HG02981 (cell line): ENCODE results near the gene CDC42EP3.

ENCODE experiments used
- ATAC-seq: cut with Tn5 transposase; IDR thresholded peaks from one replicate; pipeline ENCODE4 v1.9.1; 2021; ENCODE audit warnings: mild to moderate bottlenecking, moderate library complexity; ENCODE audit not compliant: unreplicated experiment

Gene CDC42EP3

GRCh38 chr2:37671009-37671815, at the start of gene CDC42EP3:
CDC42EP3 (minus strand) TSS chr2:37671642; CDS start chr2:37646587, 25,055 bp downstream.
- peak; percentile 41 for ATAC-seq

GRCh38 chr2:37721201-37721560, 49.7 kb upstream of the CDC42EP3 start:
- no peak for ATAC-seq

GRCh38 chr2:37720533-37721200, 49.2 kb upstream of the CDC42EP3 start:
- ATAC-seq, result no peak

- no peak for ATAC-seq
Observed at GRCh38 chr2:37718515-37719161, 47.2 kb upstream of the CDC42EP3 start.

- ATAC-seq, result no peak
Observed at GRCh38 chr2:37713258-37713700, 41.8 kb upstream of the CDC42EP3 start.

- ATAC-seq, result no peak
Observed at GRCh38 chr2:37711831-37712230, 40.4 kb upstream of the CDC42EP3 start.

- ATAC-seq, result peak; percentile 65
Observed at GRCh38 chr2:37711308-37711731, 39.9 kb upstream of the CDC42EP3 start.

GRCh38 chr2:37709111-37709510, 37.7 kb upstream of the CDC42EP3 start:
- no peak for ATAC-seq

- ATAC-seq, result no peak
Observed at GRCh38 chr2:37708146-37708545, 36.7 kb upstream of the CDC42EP3 start.

GRCh38 chr2:37707393-37707792, 36.0 kb upstream of the CDC42EP3 start:
- ATAC-seq, result no peak

GRCh38 chr2:37706334-37707183, 35.1 kb upstream of the CDC42EP3 start:
- no peak for ATAC-seq

GRCh38 chr2:37705191-37705590, 33.7 kb upstream of the CDC42EP3 start:
- ATAC-seq, result no peak

GRCh38 chr2:37698931-37699481, 27.6 kb upstream of the CDC42EP3 start:
- no peak for ATAC-seq

- no peak for ATAC-seq
Observed at GRCh38 chr2:37695336-37695735, 23.9 kb upstream of the CDC42EP3 start.

GRCh38 chr2:37692711-37693110, 21.3 kb upstream of the CDC42EP3 start:
- ATAC-seq, result no peak

- no peak for ATAC-seq
Observed at GRCh38 chr2:37689751-37690150, 18.3 kb upstream of the CDC42EP3 start.

GRCh38 chr2:37688771-37689468, 17.5 kb upstream of the CDC42EP3 start:
- ATAC-seq, result no peak

- ATAC-seq, result no peak
Observed at GRCh38 chr2:37686792-37687526, 15.5 kb upstream of the CDC42EP3 start.

GRCh38 chr2:37684809-37685208, 13.4 kb upstream of the CDC42EP3 start:
- no peak for ATAC-seq
